Stimulated activated CD4-positive, alpha-beta T cell treated with anti-CD3 and anti-CD28 coated beads, Interleukin-12 subunit alpha, Interleukin-12 subunit beta, amount 100 ng/mL, for 4 hours (primary cell): ENCODE results near the gene ARSG.
"Not testable (repeated sequence)": the region's sequence is repeated elsewhere in the genome, so short reads cannot be mapped to it uniquely, and the experiment has no call there.

Experiments
- DNase-seq: peaks from one replicate; pipeline ENCODE4 v3.0.0-alpha.2; 2020

ARSG gene

DNA sequence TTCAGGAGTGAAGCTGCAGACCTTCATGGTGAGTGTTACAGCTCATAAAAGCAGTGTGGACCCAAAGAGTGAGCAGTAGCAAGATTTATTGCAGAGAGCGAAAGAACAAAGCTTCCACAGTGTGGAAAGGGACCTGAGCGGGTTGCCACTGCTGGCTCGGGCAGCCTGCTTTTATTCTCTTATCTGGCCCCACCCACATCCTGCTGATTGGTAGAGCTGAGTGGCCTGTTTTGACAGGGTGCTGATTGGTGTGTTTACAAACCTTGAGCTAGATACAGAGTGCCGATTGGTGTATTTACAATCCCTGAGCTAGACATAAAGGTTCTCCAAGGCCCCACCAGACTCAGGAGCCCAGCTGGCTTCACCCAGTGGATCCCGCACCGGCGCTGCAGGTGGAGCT is 17.2 kb downstream of the ARSG start:
- not testable (repeated sequence) for DNase-seq

DNA sequence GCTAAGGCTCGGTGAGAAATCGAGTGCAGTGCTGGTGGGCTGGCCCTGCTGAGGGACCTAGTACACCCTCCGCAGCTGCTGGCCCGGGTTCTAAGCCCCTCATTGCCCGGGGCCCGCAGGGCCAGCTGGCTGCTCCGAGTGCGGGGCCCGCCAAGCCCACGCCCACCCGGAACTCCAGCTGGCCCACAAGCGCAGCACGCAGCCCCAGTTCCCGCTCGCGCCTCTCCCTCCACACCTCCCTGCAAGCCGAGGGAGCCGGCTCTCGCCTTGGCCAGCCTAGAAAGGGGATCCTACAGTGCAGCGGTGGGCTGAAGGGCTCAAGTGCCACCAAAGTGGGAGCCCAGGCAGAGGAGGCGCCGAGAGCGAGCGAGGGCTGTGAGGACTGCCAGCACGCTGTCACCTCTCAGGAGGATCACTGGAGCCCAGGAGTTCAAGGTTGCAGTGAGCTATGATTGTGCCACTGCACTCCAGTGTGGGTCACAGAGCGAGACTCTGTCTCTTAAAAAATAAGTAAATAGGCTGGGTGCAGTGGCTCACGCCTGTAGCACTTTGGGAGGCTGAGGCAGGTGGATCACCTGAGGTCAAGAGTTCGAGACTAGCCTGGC is 17.9 kb downstream of the ARSG start:
- DNase-seq = not testable (repeated sequence)

DNA sequence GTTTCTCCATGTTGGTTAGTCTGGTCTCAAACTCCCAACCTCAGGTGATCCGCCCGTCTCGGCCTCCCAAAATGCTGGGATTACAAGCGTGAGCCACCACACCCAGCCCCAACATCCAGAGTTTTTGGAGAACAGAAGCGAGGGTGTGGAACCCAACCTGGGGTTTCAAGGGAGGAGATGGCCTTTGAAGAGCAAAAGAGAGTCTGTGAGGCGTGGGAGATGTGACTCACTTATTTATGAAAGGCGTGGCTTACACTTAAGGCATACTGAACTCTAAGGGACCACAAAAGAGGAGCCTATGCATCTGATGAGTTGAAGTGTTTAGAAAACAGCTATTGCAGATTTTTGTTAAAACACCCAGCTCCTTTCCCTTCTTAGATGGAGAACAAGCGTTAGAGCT is 18.9 kb downstream of the ARSG start:
- peak; percentile 12 for DNase-seq

DNA sequence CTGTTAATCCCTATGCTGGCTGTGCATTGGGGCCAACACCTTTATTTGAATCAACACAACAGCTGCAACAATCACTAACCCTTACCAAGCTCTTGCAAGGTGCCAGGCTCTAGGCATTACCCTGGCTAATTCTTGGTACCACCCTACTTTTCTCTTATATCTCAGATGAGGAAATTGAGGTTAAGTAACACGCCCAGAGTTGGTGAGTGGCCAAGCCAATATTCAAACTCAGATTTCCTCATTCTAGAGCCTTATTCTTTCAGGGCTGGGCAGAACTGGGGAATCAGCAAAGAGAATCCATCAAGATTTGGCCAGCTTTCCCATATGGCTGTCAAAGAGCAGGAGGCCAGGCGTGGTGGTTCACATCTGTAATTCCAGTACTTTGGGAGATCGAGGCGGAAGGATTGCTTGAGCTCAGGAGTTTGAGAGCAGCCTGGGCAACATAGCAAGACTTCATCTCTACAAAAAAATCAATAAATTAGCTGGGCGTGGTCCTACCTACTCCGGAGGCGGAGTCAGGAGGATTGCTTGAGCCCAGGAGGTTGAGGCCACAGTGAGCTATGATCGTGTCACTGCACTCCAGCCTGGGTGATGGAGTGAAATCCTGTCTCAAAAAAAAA is 23.7 kb downstream of the ARSG start:
- DNase-seq = no peak

DNA sequence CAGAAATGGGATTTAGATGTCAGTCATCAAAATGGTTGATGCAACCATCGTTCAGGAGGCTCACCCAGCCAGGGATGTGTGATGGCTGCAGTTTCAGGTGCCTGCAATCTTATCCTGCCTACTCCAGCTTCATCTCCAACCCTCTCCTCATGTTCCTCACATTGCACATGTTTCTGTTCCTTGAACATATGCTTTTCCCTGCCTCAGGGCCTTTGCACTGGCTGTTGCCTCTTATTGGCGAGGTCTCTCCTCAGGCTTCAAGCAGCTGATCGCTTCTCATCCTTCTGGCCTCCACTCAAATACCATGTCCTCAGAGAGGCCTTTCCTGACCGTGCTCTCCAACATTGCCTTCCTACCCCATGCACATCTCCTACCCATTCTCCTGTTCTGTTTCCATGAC is 24.6 kb downstream of the ARSG start:
- DNase-seq = no peak

DNA sequence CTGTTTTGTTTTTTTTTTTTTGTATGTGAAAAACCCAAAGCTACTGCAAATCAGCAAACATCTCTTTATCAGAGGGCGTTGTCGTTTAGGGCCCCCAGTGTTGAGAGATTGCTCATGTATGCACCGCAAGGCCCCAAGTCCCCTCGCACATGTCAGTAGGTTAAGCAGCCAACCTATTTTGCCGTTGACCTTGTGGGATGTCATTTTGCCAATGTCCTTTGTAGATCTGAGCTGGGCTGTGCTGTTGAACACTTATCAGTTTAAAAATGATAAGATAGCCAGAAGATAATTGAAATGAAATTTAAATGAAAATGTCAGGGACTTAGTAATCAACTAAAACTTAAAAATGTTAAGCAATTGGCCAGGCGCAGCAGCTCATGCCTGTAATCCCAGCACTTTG is 26.2 kb downstream of the ARSG start:
- DNase-seq = no peak

GRCh38 chr17:68318103-68318991 is 27.1 kb downstream of the ARSG start:
- no peak for DNase-seq

- no peak for DNase-seq
Measured at GRCh38 chr17:68319410-68320162, 28.3 kb downstream of the ARSG start.

GRCh38 chr17:68320311-68320865 is 29.1 kb downstream of the ARSG start:
- DNase-seq = no peak

DNA sequence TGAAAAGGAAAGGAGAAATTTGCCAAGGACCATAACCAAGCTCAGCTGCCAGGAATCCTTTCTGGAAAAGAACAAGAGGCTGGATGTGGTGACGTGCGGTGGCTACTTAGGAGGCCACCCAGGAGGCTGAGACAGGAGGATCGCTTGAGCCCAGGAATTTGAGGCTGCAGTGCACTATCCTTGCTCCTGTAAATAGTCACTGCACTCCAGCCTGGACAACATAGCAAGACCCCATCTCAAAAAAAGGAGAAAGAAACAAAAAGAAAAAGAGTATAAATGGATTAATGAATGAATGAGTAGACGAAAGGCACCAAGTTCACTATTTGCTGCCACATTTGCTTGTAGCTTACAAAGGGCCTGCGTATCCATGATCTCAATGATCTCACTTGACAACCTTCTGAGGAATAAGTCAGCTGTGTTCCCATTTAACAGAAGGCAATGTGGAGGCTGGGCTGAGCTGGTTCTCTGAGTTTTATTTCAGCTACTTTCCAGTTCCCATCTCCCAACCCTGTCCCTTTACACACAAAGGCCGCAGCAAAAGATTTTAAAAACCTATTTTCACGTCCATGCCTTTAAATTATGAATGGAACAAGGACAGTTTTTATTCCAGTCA is 29.8 kb downstream of the ARSG start:
- DNase-seq = no peak

DNA sequence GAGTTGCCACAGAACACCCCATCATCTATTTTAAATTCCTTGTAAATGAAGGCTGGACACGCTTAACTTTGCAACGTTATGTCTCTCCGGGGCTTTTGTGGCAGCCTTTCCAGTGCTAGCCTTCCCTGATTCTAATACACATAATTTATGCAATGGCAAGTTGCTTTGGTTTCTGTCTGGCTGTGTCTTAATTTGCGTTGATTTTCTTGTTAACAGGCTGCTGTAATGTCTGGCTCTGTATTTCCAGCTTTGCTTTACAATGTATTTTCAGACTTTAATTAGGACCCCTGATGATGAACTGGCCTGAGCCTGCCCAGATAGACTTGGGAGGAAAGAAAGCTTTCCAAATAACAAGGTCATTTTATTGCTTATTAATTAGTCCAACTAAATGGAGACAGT is 30.3 kb downstream of the ARSG start:
- no peak for DNase-seq

DNA sequence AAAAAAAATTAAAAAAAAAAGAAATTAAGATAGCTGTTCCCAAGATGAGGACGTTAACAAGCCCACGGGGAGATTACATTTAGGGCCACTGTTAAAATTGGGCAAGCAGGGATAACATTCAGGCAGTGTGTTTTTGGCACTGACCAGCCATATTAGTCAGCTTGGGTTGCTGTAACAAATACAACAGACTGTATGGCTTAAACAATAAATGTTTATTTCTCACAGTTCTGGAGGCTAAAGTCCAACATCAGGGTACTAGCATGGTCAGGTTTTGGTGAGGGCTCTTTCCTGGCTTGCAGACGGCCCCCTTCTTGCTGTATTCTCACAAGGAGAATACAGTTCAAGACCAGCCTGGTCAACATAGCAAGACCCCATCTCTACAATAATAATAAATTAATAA is 31.3 kb downstream of the ARSG start:
- no peak for DNase-seq

GRCh38 chr17:68324114-68324513 is 32.8 kb downstream of the ARSG start:
- DNase-seq = no peak

DNA sequence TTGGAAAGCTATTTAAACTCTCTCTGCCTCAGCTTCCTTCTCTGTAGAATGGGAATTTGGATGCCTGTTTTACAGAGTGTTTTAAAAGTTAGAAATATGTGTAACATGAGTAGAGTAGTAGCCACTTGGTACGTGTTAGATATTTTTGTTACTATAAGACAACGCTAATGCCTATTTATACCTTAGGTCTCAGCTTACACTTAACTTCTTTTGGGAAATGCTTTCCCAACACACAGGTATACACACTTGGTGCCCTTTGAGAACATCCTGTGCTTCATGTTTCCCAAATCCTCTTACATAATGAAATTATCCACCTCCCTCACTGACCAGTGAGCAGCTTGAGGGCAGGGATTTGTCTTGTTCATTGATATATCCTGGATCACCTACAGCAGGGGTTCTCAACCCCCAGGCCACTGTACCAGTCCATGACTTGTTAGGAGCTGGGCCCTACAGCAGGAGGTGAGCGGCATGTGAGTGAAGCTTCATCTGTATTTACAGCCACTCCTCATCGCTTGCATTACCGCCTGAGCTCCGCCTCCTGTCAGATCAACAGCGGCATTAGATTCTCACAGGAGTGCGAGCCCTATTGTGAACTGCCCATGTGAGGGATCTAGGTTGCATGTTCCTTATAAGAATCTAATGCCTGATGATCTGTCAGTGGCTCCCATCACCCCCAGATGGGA is 33.5 kb downstream of the ARSG start:
- DNase-seq = no peak

DNA sequence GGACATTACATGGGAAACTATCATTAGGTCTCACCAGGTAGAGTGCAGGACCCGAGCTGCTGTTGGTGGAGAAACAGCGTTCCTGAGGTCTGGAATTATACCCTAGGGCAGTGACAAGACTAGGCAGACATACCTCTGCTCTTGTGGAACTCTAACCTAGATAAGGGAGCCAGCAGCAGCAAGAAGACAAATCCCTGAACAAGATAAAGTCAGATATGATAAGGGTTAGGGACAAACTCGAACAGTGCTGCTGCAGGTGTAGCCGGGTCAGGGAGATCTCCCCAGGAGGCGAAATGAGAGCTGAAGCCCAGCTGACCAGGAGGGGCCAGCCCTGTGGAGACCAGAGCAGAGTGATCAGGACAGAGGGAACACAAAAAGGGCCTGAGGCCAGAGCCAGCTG is 34.7 kb downstream of the ARSG start:
- DNase-seq = no peak

DNA sequence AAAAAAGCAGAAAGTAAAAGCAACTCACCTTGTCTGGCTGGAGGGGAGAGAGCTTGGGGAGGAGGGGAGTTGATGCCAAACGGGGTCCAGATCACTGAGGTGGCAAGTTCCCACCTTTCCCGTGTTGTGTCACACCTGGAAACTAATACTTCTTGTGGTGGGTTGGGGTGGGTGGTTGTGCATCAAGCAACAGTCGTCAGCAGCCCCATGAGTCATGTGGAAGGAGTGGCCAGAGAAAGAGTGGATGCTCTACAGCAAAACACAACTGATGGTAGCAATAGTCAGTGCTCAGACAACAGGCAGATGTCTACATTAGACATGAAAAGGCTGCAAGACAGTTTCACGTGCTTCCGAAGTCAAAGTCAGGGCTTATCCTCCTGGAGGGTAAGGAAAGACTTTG is 35.4 kb downstream of the ARSG start:
- DNase-seq = no peak

DNA sequence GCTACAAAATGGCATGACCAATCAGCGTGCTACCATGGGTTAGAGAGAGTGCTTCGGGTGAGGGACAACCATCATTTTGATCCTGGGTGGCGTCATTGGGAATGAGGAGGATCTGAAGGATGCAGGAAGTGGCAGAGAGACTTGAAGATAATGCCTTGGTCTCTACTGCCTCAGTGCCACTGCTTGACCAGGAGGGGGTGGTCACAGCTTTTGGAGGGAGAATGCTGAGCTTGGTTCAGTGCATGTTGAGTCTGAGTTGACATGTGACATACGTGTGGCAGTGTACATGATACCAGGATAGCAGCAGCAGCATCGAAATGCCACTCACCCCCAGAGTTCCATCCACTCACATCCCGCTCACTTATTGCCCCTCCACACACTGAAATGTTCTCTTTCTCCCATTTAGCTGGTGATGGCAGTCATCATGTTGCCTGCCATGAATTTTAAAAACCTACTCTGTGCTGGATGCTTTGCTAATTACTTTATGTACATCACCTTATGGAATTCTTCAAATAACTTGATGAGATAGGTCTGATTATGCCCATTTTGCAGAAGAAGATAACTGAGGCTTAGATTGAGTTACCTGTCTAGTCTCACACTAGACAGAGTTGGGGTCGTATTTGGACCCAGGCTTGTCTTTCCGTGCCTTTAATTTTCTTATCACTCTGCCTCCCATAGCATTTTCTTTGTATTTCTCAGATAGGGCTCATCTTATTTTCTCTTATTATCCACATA is 36.7 kb downstream of the ARSG start:
- DNase-seq = no peak

GRCh38 chr17:68328676-68329075 is 37.4 kb downstream of the ARSG start:
- DNase-seq = no peak

DNA sequence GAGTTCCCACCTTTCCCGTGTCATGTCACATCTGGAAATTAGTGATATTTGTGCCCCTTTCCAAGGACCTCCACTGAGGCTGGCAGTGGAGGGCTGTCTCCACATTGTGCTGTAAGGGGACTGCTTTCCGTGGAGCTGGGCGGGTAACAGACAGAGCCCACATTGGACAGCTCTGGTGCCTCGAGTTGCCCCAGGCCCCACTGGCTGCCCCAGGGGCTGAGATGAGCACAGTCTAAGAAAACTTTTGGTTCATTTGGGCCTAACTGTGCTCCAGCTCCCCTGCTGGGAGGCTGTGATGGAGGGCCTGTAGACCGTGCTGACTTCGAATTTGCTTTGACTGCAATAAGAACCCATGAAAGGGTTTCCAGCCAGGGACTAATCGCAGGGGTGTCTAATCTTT is 38.0 kb downstream of the ARSG start:
- no peak for DNase-seq

GRCh38 chr17:68331932-68332331 is 40.6 kb downstream of the ARSG start:
- DNase-seq = not testable (repeated sequence)

DNA sequence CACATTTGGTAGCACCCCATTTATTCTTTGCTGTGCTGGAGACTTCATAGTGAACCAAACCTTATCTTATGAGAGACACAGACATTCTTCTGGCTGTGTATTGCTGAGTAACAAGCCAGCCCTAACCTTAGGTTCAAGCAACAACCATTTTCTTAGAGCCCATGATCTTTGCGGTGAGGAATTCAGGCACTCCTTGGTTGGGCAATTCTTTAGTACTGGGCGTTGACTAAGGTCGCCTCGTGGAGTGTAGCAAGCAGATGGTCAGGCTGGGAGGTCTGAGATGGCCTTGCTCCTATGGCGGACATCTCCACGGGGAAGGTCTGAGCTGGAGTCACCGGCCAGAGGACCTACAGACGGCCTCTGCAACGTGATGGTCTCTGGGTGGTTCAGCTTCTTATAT is 43.1 kb downstream of the ARSG start:
- no peak for DNase-seq
